GM12878 (cell line): ENCODE results near the gene TGDS. TPM values are rescaled to one million over a fixed set of nuclear protein-coding genes. Genes with fewer than 3 reads are reported as not detected.

ENCODE experiments used
- FOS ChIP-seq: IDR thresholded peaks from 3 replicates; pipeline ENCODE4 v1.6.1; 2011; ENCODE audit warnings: borderline replicate concordance; ENCODE audit not compliant: insufficient read length; ENCODE audit errors: extremely low read depth
- FOXM1 ChIP-seq: IDR thresholded peaks from 2 replicates; pipeline ENCODE4 v1.6.1; 2012; ENCODE audit warnings: low read depth, mild to moderate bottlenecking, inconsistent platforms, low read length, moderate library complexity
- GABPA ChIP-seq: IDR thresholded peaks from 2 replicates; pipeline ENCODE4 v1.6.1; 2014; ENCODE audit warnings: antibody characterized with exemption, low read depth, mild to moderate bottlenecking, inconsistent platforms
- NBN ChIP-seq: fragments of 450-650 bp; IDR thresholded peaks from 2 replicates; pipeline ENCODE4 v1.6.1; 2016
- NFIC ChIP-seq: IDR thresholded peaks from 2 replicates; pipeline ENCODE4 v1.6.1; 2012; ENCODE audit warnings: low read depth, mild to moderate bottlenecking, inconsistent platforms, low read length, moderate library complexity
- NFYA ChIP-seq: IDR thresholded peaks from 2 replicates; pipeline ENCODE4 v1.6.1; 2011; ENCODE audit warnings: low read depth, mild to moderate bottlenecking, low read length, improper control_type of control experiment, borderline replicate concordance
- NR2C2 ChIP-seq: IDR thresholded peaks from 2 replicates; pipeline ENCODE4 v1.6.1; 2011; ENCODE audit warnings: borderline replicate concordance, low read depth; ENCODE audit not compliant: control insufficient read depth, insufficient read length
- RELA ChIP-seq: fragments of 450-650 bp; IDR thresholded peaks from 2 replicates; pipeline ENCODE4 v1.8.0; 2014; ENCODE audit warnings: borderline replicate concordance; ENCODE audit not compliant: partially characterized antibody
- SMAD1 ChIP-seq: fragments of 450-650 bp; IDR thresholded peaks from 2 replicates; pipeline ENCODE4 v1.6.1; 2018; ENCODE audit warnings: mild to moderate bottlenecking, low read depth; ENCODE audit not compliant: partially characterized antibody
- SP1 ChIP-seq: IDR thresholded peaks from one replicate; pipeline ENCODE4 v1.6.1; 2011; ENCODE audit warnings: low read depth, low read length
- STAT1 ChIP-seq: fragments of 450-650 bp; conservative IDR thresholded peaks from 2 replicates; pipeline ENCODE4 v1.6.1; 2014; ENCODE audit warnings: antibody characterized with exemption, mild to moderate bottlenecking
- YY1 ChIP-seq: IDR thresholded peaks from 2 replicates; pipeline ENCODE4 v1.6.1; 2011; ENCODE audit warnings: low read depth, mild to moderate bottlenecking, low read length
- ZNF622 ChIP-seq: fragments of 450-650 bp; IDR thresholded peaks from 2 replicates; pipeline ENCODE4 v1.6.1; 2017; ENCODE audit warnings: mild to moderate bottlenecking, inconsistent platforms
- polyA plus RNA-seq, 11 experiments: library from polyadenylated mRNA; depleted of rRNA in 4 of 11; unstranded in 6 of 11; stranded (reverse) in 5 of 11; fragments of >200 nt; fragmentation: Nextera tagmentation in 4 of 11; fragmentation: Illumina TruSeq in 1 of 11; extraction: Ambion mirVana in 4 of 11; extraction: Trizol in 1 of 11; gene quantifications; 1 replicate in 1 of 11; 2 replicates in 10 of 11; pipeline versions ENCODE4 v1.2.1 to v1.2.3, GENCODE V29; 2011 to 2016; ENCODE audit warnings: inconsistent platforms in 2 of 11, missing spikeins in 2 of 11, low read depth in 1 of 11
- total RNA-seq, 4 experiments: library from RNA; depleted of rRNA in 3 of 4; stranded (reverse); fragments of >200 nt in 3 of 4; fragmentation: Illumina TruSeq in 1 of 4; extraction: Trizol in 1 of 4; gene quantifications; 2 replicates each; pipeline versions ENCODE4 v1.2.1 to v1.2.3, GENCODE V29; 2013 to 2021
- TF ChIP-seq, protein P1 (sequence below): fragments of 450-650 bp; IDR thresholded peaks from 2 replicates; pipeline ENCODE4 v1.6.1; 2018; ENCODE audit warnings: borderline replicate concordance, mild to moderate bottlenecking; ENCODE audit not compliant: partially characterized antibody
- TF ChIP-seq, protein P2 (sequence below): IDR thresholded peaks from 2 replicates; pipeline ENCODE4 v1.6.1; 2011; ENCODE audit warnings: borderline replicate concordance, low read depth, mild to moderate bottlenecking, moderate library complexity, mixed read lengths, low read length; ENCODE audit not compliant: insufficient read depth; ENCODE audit errors: extremely low read length
- TF ChIP-seq, protein P3 (sequence below): IDR thresholded peaks from 2 replicates; pipeline ENCODE4 v1.6.1; 2012; ENCODE audit warnings: low read length, inconsistent platforms
- TF ChIP-seq, protein P4 (sequence below): IDR thresholded peaks from 2 replicates; pipeline ENCODE4 v1.6.1; 2011; ENCODE audit warnings: low read depth, mild to moderate bottlenecking, low read length, moderate library complexity, borderline replicate concordance; ENCODE audit errors: extremely low read depth
- TF ChIP-seq, protein P5 (sequence below): IDR thresholded peaks from 2 replicates; pipeline ENCODE4 v1.6.1; 2012; ENCODE audit warnings: low read depth, low read length, improper control_type of control experiment
- TF ChIP-seq, protein P6 (sequence below): fragments of 150-350 bp; IDR thresholded peaks from 2 replicates; pipeline ENCODE4 v1.6.1; 2014; ENCODE audit warnings: mild to moderate bottlenecking, low read depth, low read length
- TF ChIP-seq, protein P7 (sequence below): fragments of 450-650 bp; conservative IDR thresholded peaks from 2 replicates; pipeline ENCODE4 v1.6.1; 2017; ENCODE audit warnings: mild to moderate bottlenecking, moderate library complexity

TGDS gene
- total and polyA plus RNA-seq, 10 of the 15 experiments (the other 5 are each of a cell fraction or from before 2014, with no cell fraction given) = 13.1 to 44.3 (median 23.8) TPM

DNA sequence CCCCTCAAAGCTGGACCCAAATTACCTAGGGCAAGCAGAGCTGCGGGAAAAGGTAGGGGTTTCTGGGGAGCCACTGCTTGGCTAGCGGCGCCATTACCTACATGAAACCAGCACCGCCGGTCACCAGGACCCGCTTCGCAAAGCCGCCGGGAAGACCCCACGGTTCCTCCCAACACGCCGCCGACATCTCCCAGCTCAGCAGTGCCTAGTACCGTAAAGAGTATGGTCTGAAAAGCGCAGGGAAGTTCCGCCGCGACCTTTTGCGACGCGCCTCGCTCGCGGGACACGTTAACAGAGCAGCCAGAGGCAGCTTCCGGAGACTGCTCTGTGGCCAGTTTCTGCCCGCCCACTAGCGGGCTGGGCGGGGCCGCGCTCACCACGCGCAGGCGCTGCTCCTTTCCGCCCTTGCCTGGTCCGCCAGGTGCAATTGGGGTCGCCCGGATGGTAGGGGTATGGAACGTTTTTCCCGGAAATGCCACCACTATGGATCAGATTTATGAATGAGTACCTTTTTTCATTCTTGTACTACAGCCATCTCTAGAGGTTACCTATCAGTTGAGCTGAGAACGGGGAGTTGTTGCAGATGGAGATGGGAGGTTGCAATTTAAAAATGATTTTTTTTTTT, at the start of gene TGDS (continued):
- TF ChIP-seq, protein P1, sequence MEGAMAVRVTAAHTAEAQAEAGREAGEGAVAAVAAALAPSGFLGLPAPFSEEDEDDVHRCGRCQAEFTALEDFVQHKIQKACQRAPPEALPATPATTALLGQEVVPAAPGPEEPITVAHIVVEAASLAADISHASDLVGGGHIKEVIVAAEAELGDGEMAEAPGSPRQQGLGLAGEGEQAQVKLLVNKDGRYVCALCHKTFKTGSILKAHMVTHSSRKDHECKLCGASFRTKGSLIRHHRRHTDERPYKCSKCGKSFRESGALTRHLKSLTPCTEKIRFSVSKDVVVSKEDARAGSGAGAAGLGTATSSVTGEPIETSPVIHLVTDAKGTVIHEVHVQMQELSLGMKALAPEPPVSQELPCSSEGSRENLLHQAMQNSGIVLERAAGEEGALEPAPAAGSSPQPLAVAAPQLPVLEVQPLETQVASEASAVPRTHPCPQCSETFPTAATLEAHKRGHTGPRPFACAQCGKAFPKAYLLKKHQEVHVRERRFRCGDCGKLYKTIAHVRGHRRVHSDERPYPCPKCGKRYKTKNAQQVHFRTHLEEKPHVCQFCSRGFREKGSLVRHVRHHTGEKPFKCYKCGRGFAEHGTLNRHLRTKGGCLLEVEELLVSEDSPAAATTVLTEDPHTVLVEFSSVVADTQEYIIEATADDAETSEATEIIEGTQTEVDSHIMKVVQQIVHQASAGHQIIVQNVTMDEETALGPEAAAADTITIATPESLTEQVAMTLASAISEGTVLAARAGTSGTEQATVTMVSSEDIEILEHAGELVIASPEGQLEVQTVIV = peak; percentile 99
- no peak for TF ChIP-seq NR2C2
- TF ChIP-seq, protein P2, sequence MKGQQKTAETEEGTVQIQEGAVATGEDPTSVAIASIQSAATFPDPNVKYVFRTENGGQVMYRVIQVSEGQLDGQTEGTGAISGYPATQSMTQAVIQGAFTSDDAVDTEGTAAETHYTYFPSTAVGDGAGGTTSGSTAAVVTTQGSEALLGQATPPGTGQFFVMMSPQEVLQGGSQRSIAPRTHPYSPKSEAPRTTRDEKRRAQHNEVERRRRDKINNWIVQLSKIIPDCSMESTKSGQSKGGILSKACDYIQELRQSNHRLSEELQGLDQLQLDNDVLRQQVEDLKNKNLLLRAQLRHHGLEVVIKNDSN = no peak
- TF ChIP-seq SP1 = peak; percentile 59
- TF ChIP-seq, protein P3, sequence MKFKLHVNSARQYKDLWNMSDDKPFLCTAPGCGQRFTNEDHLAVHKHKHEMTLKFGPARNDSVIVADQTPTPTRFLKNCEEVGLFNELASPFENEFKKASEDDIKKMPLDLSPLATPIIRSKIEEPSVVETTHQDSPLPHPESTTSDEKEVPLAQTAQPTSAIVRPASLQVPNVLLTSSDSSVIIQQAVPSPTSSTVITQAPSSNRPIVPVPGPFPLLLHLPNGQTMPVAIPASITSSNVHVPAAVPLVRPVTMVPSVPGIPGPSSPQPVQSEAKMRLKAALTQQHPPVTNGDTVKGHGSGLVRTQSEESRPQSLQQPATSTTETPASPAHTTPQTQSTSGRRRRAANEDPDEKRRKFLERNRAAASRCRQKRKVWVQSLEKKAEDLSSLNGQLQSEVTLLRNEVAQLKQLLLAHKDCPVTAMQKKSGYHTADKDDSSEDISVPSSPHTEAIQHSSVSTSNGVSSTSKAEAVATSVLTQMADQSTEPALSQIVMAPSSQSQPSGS = no peak
- peak; percentile 25; the same call in 1 of the 2 replicates for TF ChIP-seq NFIC
- TF ChIP-seq SMAD1 = peak; percentile 16
- TF ChIP-seq RELA = peak; percentile 61
- TF ChIP-seq FOS = no peak
- TF ChIP-seq ZNF622 = no peak
- peak; percentile 77 for TF ChIP-seq NBN
- TF ChIP-seq YY1 = peak; percentile 86
- TF ChIP-seq, protein P4, sequence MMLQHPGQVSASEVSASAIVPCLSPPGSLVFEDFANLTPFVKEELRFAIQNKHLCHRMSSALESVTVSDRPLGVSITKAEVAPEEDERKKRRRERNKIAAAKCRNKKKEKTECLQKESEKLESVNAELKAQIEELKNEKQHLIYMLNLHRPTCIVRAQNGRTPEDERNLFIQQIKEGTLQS = peak; percentile 75; the same call in 1 of the 2 replicates
- TF ChIP-seq NFYA = no peak
- TF ChIP-seq, protein P5, sequence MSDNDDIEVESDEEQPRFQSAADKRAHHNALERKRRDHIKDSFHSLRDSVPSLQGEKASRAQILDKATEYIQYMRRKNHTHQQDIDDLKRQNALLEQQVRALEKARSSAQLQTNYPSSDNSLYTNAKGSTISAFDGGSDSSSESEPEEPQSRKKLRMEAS = peak; percentile 62; the same call in 1 of the 2 replicates
- TF ChIP-seq STAT1 = no peak
- TF ChIP-seq FOXM1 = no peak
- TF ChIP-seq, protein P6, sequence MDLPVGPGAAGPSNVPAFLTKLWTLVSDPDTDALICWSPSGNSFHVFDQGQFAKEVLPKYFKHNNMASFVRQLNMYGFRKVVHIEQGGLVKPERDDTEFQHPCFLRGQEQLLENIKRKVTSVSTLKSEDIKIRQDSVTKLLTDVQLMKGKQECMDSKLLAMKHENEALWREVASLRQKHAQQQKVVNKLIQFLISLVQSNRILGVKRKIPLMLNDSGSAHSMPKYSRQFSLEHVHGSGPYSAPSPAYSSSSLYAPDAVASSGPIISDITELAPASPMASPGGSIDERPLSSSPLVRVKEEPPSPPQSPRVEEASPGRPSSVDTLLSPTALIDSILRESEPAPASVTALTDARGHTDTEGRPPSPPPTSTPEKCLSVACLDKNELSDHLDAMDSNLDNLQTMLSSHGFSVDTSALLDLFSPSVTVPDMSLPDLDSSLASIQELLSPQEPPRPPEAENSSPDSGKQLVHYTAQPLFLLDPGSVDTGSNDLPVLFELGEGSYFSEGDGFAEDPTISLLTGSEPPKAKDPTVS = no peak
- TF ChIP-seq GABPA = peak; percentile 66
- TF ChIP-seq, protein P7, sequence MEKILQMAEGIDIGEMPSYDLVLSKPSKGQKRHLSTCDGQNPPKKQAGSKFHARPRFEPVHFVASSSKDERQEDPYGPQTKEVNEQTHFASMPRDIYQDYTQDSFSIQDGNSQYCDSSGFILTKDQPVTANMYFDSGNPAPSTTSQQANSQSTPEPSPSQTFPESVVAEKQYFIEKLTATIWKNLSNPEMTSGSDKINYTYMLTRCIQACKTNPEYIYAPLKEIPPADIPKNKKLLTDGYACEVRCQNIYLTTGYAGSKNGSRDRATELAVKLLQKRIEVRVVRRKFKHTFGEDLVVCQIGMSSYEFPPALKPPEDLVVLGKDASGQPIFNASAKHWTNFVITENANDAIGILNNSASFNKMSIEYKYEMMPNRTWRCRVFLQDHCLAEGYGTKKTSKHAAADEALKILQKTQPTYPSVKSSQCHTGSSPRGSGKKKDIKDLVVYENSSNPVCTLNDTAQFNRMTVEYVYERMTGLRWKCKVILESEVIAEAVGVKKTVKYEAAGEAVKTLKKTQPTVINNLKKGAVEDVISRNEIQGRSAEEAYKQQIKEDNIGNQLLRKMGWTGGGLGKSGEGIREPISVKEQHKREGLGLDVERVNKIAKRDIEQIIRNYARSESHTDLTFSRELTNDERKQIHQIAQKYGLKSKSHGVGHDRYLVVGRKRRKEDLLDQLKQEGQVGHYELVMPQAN = peak; percentile 69
